Activated gamma-delta T cell treated with Interleukin-2 at 50 U/mL for 16 hours (primary cell): ENCODE measurements around the gene MAMLD1.

ENCODE experiments used
- DNase-seq: peaks from one replicate; pipeline ENCODE4 v3.0.0-alpha.2; 2020

The MAMLD1 gene

GRCh38 chrX:150355913-150356312 is 7.2 kb upstream of the MAMLD1 start:
- no peak for DNase-seq

GRCh38 chrX:150357790-150358189 is 5.3 kb upstream of the MAMLD1 start:
- DNase-seq, result no peak

- no peak for DNase-seq
Observed at GRCh38 chrX:150358651-150359050, 4.5 kb upstream of the MAMLD1 start.

- DNase-seq, result no peak
Observed at GRCh38 chrX:150360331-150360730, 2.8 kb upstream of the MAMLD1 start.

- peak; percentile 14 for DNase-seq
Observed at GRCh38 chrX:150361070-150361776, 1.9 kb upstream of the MAMLD1 start.

GRCh38 chrX:150361777-150362351 is 1.3 kb upstream of the MAMLD1 start:
- DNase-seq, result peak; percentile 15

- no peak for DNase-seq
Observed at GRCh38 chrX:150363561-150364346, 637 bp downstream of the MAMLD1 start.

GRCh38 chrX:150364347-150365050 is 1.4 kb downstream of the MAMLD1 start:
- no peak for DNase-seq

GRCh38 chrX:150365051-150365989 is 2.2 kb downstream of the MAMLD1 start:
- peak; percentile 47 for DNase-seq

- no peak for DNase-seq
Observed at GRCh38 chrX:150365990-150366911, 3.1 kb downstream of the MAMLD1 start.

GRCh38 chrX:150366951-150367545 is 3.9 kb downstream of the MAMLD1 start:
- DNase-seq, result no peak

- no peak for DNase-seq
Observed at GRCh38 chrX:150370589-150371312, 7.6 kb downstream of the MAMLD1 start.

GRCh38 chrX:150371877-150372276 is 8.8 kb downstream of the MAMLD1 start:
- DNase-seq, result no peak

GRCh38 chrX:150372280-150372679 is 9.2 kb downstream of the MAMLD1 start:
- DNase-seq, result no peak

GRCh38 chrX:150372756-150373155 is 9.6 kb downstream of the MAMLD1 start:
- DNase-seq, result no peak

- no peak for DNase-seq
Observed at GRCh38 chrX:150375243-150375770, 12.2 kb downstream of the MAMLD1 start.

- DNase-seq, result no peak
Observed at GRCh38 chrX:150377005-150377404, 13.9 kb downstream of the MAMLD1 start.

- no peak for DNase-seq
Observed at GRCh38 chrX:150405006-150405405, 41.9 kb downstream of the MAMLD1 start.

- DNase-seq, result no peak
Observed at GRCh38 chrX:150405576-150405975, 42.5 kb downstream of the MAMLD1 start.

- DNase-seq, result no peak
Observed at GRCh38 chrX:150406596-150406995, 43.5 kb downstream of the MAMLD1 start.
